GM21717 (cell line): ENCODE results near the gene ADGRB2.

ENCODE experiments used
- ATAC-seq: cut with Tn5 transposase; IDR thresholded peaks from one replicate; pipeline ENCODE4 v1.9.1; 2021; ENCODE audit warnings: mild to moderate bottlenecking, moderate library complexity; ENCODE audit not compliant: unreplicated experiment

ADGRB2 gene, protein sequence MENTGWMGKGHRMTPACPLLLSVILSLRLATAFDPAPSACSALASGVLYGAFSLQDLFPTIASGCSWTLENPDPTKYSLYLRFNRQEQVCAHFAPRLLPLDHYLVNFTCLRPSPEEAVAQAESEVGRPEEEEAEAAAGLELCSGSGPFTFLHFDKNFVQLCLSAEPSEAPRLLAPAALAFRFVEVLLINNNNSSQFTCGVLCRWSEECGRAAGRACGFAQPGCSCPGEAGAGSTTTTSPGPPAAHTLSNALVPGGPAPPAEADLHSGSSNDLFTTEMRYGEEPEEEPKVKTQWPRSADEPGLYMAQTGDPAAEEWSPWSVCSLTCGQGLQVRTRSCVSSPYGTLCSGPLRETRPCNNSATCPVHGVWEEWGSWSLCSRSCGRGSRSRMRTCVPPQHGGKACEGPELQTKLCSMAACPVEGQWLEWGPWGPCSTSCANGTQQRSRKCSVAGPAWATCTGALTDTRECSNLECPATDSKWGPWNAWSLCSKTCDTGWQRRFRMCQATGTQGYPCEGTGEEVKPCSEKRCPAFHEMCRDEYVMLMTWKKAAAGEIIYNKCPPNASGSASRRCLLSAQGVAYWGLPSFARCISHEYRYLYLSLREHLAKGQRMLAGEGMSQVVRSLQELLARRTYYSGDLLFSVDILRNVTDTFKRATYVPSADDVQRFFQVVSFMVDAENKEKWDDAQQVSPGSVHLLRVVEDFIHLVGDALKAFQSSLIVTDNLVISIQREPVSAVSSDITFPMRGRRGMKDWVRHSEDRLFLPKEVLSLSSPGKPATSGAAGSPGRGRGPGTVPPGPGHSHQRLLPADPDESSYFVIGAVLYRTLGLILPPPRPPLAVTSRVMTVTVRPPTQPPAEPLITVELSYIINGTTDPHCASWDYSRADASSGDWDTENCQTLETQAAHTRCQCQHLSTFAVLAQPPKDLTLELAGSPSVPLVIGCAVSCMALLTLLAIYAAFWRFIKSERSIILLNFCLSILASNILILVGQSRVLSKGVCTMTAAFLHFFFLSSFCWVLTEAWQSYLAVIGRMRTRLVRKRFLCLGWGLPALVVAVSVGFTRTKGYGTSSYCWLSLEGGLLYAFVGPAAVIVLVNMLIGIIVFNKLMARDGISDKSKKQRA (N-terminal part only)

GRCh38 chr1:31764312-31765040, at the start of gene ADGRB2:
Gene ADGRB2 (minus strand): TSS chr1:31764340. CDS start chr1:31757221, 7,119 bp downstream.
- ATAC-seq: no peak

DNA sequence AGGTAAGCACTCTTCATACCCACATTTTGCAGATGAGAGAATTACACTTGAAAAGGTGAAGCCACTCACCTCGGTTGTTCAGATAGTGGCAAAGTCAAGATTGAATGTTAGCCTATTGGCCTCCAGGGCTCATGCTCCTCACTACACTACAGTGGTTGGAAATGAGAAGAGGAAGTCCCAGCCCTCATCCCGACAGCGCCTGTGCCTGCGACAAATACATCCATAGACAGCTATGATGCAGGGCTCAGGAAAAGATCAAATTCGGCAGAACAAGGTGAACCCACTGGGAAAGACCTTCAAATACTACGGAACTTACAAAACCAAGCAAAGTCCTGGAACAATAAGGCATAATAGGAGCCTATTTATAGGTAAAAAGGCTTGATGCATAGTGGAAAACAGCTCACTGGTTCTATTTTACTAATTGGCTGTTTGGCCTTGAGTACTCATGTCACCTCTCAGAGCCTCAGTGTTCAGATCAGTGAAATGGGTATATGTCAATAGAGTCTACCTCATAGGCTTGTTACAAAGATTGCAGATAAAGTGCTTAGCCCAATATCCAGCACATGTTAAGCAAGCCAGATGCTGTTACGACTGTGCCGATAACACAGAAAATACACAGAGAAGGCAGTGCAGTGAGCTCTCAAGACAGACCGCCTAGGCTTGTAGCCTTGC, 48.2 kb upstream of the ADGRB2 start:
- no peak for ATAC-seq

- ATAC-seq: no peak
Observed at GRCh38 chr1:31811605-31812004, 47.5 kb upstream of the ADGRB2 start.

GRCh38 chr1:31809698-31810097, 45.6 kb upstream of the ADGRB2 start:
- no peak for ATAC-seq

- ATAC-seq: no peak
Observed at GRCh38 chr1:31807273-31808048, 43.3 kb upstream of the ADGRB2 start.

- no peak for ATAC-seq
Observed at GRCh38 chr1:31805318-31805717, 41.2 kb upstream of the ADGRB2 start.

GRCh38 chr1:31804098-31804497, 40.0 kb upstream of the ADGRB2 start:
- ATAC-seq: no peak

- no peak for ATAC-seq
Observed at GRCh38 chr1:31803610-31804009, 39.5 kb upstream of the ADGRB2 start.

- no peak for ATAC-seq
Observed at GRCh38 chr1:31802190-31803150, 38.3 kb upstream of the ADGRB2 start.

- no peak for ATAC-seq
Observed at GRCh38 chr1:31801458-31801857, 37.3 kb upstream of the ADGRB2 start.

- ATAC-seq: no peak
Observed at GRCh38 chr1:31800674-31800967, 36.5 kb upstream of the ADGRB2 start.

DNA sequence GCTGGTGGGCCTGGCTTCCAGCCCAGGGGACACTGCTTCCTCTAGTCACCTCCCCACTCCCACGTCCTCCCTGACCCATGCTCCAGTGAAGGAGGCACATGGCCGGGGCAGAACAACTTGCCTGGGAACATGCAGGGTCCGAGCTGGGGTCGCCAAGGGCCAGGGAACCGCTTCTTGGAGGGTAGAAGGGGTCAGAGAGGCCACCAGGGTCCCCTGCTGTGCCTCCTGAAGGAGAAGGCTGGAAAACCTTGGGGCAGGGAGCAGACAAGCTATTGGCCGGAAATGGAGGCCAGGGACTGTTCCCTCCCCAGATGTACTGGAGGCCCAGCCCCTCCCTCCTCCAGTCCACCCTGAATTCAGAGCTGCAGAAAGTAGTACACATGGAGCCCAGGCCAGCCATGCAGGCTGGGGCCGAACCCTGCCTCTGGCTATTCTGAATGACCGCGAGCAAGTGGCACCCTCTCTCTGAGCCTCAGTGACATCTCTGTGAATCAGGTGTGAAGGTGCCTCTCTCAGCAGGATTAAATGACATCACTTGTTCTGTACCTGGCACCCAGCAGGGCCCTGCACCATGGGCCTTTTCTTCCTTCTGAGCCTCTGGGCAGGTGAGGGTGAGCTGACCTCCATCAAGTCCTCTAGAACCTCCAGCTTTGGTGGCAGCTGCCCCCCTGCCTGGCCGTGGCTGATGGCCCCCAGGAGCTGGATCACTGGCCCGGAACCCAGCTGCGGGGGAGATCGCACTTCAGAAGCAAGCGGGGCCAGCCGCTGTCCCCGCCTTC, 35.9 kb upstream of the ADGRB2 start:
- no peak for ATAC-seq

- ATAC-seq: no peak
Observed at GRCh38 chr1:31799196-31799894, 35.2 kb upstream of the ADGRB2 start.

DNA sequence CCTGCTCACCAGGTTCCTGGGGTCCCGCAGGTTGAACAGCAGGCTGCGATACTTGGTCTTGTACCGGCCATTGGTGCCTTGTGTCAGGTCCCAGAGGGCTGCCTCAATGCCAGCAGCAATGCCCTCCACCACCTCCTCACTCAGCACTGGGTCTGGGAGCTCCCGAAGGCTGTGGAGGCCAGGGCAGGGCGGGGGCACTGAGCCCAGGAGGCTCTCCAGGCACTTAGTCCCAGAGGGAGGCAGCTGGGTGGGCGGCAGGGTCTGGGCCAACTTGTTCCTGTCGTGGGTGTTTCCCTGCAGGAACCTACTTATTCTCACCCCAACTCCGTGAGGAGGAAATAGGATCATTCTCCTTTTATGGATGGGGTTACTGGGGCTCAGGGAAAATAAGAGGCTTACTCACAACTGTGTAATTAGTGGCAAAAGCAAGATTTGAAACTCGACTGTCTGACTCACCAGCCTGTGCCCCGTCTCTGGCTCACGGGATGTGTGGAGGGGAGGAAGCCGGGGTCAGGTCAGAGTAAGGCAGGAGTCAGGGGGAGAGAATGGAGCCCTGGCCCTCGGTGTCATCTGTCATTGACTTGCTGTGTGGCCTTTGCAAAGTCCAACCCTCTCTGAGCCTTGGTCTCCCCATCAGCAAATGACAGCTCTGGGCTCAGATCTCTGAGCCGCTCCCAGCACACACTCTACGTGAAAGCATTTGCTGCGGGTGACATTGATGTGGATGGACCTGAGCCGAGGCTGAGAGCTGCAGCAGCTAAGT, 34.5 kb upstream of the ADGRB2 start:
- no peak for ATAC-seq

DNA sequence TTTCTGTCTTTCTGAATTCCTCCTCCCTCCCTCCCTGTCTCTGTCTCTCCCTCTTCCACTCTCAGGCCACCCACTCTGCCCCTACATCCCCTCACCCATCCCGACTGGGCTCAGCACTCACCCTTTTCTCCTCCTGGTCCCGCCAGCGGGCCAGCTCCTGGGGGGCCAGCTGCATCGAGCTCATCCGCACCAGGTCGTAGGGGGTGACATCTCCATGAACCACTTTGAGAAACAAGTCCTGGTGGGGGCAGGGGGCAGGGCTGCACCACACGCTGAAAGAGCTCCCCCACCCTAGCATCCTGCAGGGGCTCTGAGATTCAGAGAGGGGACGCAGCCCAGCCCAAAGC, 33.9 kb upstream of the ADGRB2 start:
- ATAC-seq: no peak

DNA sequence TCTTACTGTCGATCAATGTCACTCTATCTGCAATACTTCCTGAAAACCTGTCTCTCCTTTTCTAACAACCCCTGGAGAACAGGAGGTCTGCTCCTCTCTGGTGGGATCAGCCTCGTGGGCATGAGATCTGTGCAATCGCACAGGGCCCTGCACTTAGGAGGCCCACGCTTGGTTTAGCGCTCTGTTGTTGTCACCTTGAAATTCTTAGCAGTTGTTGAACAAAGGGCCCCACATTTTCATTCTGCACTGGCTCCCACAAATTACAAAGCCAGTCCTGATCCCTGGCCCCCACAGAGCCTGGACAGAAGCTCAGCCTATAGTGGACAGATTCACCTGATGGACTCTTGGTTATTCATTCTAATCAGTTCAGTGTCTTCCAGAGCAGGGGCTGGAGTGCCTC, 33.1 kb upstream of the ADGRB2 start:
- ATAC-seq: no peak

- ATAC-seq: no peak
Observed at GRCh38 chr1:31796707-31797106, 32.6 kb upstream of the ADGRB2 start.
